COLO829 (cell line): ENCODE measurements around the gene CCDC91.

ENCODE experiments used
- DNase-seq: peaks from one replicate; pipeline ENCODE4 v3.0.0; 2012; ENCODE audit warnings: low spot score

CCDC91 gene

GRCh38 chr12:28582672-28583376, 392.6 kb downstream of the CCDC91 start:
- DNase-seq: no peak

GRCh38 chr12:28583701-28584261, 393.5 kb downstream of the CCDC91 start:
- no peak for DNase-seq

DNA sequence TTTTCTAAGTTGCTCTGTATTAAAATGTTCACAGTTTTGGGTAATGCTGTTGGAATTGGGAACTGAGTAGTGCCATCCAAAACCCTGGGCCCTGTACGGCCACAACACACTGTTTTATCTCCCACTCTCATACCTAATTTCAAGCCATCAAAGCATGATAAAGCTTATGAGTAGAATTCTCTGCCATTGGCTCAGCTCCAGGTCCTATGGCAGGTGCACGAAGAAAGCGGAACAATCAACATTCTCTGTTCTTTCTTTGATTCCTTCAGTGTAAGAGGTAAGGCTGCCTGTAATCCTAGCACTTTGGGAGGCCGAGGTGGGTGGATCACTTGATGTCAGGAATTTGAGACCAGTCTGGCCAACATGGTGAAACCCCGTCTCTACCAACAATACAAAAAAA, 394.9 kb downstream of the CCDC91 start:
- no peak for DNase-seq

DNA sequence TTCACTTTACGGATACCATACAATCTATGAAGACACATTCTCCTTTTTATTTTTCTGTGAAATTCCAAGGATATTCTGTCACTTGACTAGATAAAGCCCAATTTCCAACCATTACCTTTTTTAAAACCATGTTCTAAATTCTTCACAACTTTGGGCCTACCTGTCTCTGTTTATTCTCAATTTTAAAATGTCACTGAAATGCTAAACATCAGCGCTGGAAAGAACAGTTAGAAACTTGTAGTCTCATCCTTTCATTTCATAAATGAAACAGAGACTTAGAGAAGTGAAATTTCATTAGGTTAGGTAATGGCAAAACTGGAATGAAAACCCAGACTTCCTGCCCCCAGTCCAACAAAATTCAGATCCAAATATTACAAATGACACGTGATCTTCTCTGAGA, 396.2 kb downstream of the CCDC91 start:
- DNase-seq: no peak

DNA sequence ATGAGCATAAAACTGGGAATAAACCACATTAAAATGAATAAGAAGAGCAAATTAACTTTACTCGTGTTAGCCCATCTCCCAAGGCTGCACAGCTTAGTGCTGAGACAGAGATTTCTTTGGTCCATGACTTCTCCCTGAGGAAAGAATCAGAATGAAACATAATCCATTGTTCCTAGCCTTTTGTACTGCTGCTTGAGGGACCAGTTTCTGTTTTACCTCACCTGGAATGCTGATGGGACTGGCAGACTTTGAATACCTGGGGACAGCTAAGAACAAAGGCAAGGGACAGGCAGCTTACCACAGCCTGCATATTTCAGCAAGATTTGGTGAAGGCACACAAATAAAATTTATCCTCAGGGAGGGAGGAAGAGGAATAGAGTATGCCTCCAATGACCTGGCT, 401.6 kb downstream of the CCDC91 start:
- no peak for DNase-seq
